ENCODE results near the gene FAM20C.

DNA sequence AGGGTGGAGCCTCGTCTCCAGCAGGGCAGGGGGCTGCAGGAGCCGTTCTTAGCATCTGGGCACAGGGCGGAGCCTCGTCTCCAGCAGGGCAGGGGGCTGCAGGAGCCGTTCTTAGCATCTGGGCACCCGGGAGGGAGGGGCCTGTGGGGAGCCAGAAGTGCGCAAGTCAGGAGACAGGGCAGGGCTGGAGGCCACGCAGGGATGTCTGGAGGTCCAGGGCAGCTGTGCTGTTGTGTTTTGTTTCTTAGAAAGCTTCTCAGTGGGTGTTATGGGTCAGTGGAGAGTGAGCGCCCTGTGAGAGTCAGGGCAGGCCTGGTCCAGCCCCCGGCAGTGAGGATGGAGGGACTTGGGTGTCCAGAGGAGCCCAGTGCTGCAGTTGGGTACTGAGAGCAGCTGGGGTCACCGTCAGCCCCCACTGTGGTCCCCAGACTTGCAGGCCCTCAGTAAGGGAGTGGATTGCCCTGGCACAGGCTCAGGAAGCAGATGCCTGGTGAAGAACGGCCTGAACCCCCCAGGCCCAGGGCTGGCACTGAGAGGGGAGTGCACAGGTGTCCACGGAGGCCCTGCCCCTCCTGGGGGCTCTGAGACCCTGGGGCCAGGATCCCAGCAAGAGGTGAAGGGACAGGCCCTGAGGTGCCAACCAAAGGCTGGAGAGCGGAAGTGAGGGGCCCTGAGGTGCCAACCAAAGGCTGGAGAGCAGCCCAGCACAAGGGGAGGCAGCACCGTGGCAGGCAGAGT lies 29.8 kb downstream of the FAM20C start:
- TF ChIP-seq, protein P1, sequence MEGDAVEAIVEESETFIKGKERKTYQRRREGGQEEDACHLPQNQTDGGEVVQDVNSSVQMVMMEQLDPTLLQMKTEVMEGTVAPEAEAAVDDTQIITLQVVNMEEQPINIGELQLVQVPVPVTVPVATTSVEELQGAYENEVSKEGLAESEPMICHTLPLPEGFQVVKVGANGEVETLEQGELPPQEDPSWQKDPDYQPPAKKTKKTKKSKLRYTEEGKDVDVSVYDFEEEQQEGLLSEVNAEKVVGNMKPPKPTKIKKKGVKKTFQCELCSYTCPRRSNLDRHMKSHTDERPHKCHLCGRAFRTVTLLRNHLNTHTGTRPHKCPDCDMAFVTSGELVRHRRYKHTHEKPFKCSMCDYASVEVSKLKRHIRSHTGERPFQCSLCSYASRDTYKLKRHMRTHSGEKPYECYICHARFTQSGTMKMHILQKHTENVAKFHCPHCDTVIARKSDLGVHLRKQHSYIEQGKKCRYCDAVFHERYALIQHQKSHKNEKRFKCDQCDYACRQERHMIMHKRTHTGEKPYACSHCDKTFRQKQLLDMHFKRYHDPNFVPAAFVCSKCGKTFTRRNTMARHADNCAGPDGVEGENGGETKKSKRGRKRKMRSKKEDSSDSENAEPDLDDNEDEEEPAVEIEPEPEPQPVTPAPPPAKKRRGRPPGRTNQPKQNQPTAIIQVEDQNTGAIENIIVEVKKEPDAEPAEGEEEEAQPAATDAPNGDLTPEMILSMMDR (conservative IDR thresholded peaks at IDR 0.05; ENCODE audit: low read length): no peak
- TF ChIP-seq EZH2phosphoT487 (IDR thresholded peaks at IDR 0.05; ENCODE audit: borderline replicate concordance, low read depth, low read length): no peak
